HCT116 (cell line): ENCODE results near the gene EML2. TPM values are rescaled to one million over a fixed set of nuclear protein-coding genes. Genes with fewer than 3 reads are reported as not detected.
A peak's percentile ranks its signal among the peaks of the same experiment; 100 is the strongest.

Experiments used
- ATAC-seq: fragments of 200-7000 bp; cut with Tn5 transposase; 2 replicates; pipeline ENCODE4 v1.9.1; 2020; ENCODE audit warnings: mild to moderate bottlenecking, moderate library complexity
- Bru-seq: library from RNA; stranded (reverse); fragments of 400-500 nt; gene quantifications from one replicate; lab custom pipeline; 2021; lab: Mats Ljungman, UMichigan
- BruChase-seq, 2 experiments: library from RNA; stranded (reverse); fragments of 400-500 nt; gene quantifications; one replicate each; lab custom pipeline; 2021; lab: Mats Ljungman, UMichigan
- BruUV-seq: library from RNA; stranded (reverse); fragments of 400-500 nt; replicated peaks from 2 replicates; lab custom pipeline; 2021; lab: Mats Ljungman, UMichigan
- CTCF ChIA-PET: fragments of 300-600 bp; sonication (Branson Sonifier 250); formaldehyde crosslinking; loops from one replicate; lab custom pipeline; 2021; ENCODE audit warnings: antibody characterized with exemption; lab: Charles Lee
- POLR2A ChIA-PET: fragments of 300-600, 350-600 bp; sonication (Branson Sonifier 250); formaldehyde crosslinking; loops from one replicate; lab custom pipeline; 2021; ENCODE audit warnings: antibody characterized with exemption; lab: Charles Lee
- RAD21 ChIA-PET, 2 experiments: fragments of 300-600 bp; sonication (Branson Sonifier 250); formaldehyde crosslinking; loops; one replicate each; lab custom pipeline; 2023; ENCODE audit warnings: low total read pairs in 2 of 2; ENCODE audit not compliant: uncharacterized antibody in 2 of 2, unreplicated experiment in 2 of 2, low non-redundant PET in 1 of 2; lab: Charles Lee
- DNase-seq: peaks from one replicate; pipeline ENCODE4 v3.0.0-alpha.2; 2010; ENCODE audit warnings: low read depth, low spot score
- H2AFZ ChIP-seq: fragments of 200-600 bp; shearing (Covaris generic), sonication (generic); 2 replicates; pipeline ENCODE4 v1.6.1; 2017; ENCODE audit warnings: low read depth, mixed run types, mixed read lengths, antibody characterized with exemption, low read length; ENCODE audit not compliant: poor library complexity, severe bottlenecking
- H3K27ac ChIP-seq: 2 replicates; pipeline ENCODE4 v1.5.1; 2012; ENCODE audit warnings: low read depth, low read length
- H3K27me3 ChIP-seq: fragments of 200-600 bp; sonication (generic); 2 replicates; pipeline ENCODE4 v1.6.1; 2016; ENCODE audit warnings: mixed run types, low read length, mixed read lengths; ENCODE audit not compliant: insufficient read depth
- H3K36me3 ChIP-seq, 2 experiments: fragments of 200-500 bp in 1 of 2; fragments of 200-600 bp in 1 of 2; sonication (Bioruptor generic) in 1 of 2; sonication (generic) in 1 of 2; 2 replicates each; pipeline versions ENCODE4 v1.5.1 to v1.6.1; 2014 to 2016; ENCODE audit warnings: low read length in 2 of 2, inconsistent platforms in 1 of 2, mixed read lengths in 1 of 2, mixed run types in 1 of 2; ENCODE audit not compliant: insufficient read depth in 2 of 2, control insufficient read depth in 1 of 2
- H3K4me1 ChIP-seq, 2 experiments: fragments of 200-600 bp in 1 of 2; sonication (generic) in 1 of 2; 2 replicates each; pipeline versions ENCODE4 v1.5.1 to v1.6.1; 2012 to 2017; ENCODE audit warnings: low read length in 2 of 2, inconsistent platforms in 1 of 2, mild to moderate bottlenecking in 1 of 2, mixed read lengths in 1 of 2, mixed run types in 1 of 2, moderate library complexity in 1 of 2; ENCODE audit not compliant: insufficient read depth in 2 of 2, control insufficient read depth in 1 of 2
- H3K4me2 ChIP-seq: fragments of 200-600 bp; sonication (generic); 2 replicates; pipeline ENCODE4 v1.6.1; 2017; ENCODE audit warnings: mixed run types, low read length, mixed read lengths
- H3K4me3 ChIP-seq, 2 experiments: fragments of 200-600 bp in 1 of 2; sonication (generic) in 1 of 2; replicated peaks in 1 of 2; 2 replicates each; pipeline ENCODE4 v1.5.1; 2011 to 2016; ENCODE audit warnings: low read length in 2 of 2, control low read depth in 1 of 2, low read depth in 1 of 2, mild to moderate bottlenecking in 1 of 2, mixed read lengths in 1 of 2, mixed run types in 1 of 2
- H3K79me2 ChIP-seq: fragments of 200-600 bp; sonication (generic); 2 replicates; pipeline ENCODE4 v1.6.1; 2017; ENCODE audit warnings: mild to moderate bottlenecking, mixed run types, low read length, moderate library complexity, mixed read lengths; ENCODE audit not compliant: insufficient read depth
- H3K9ac ChIP-seq: fragments of 200-600 bp; sonication (generic); 2 replicates; pipeline ENCODE4 v1.6.1; 2016; ENCODE audit warnings: low read length, mixed read lengths
- H3K9me2 ChIP-seq: fragments of 200-600 bp; sonication (generic), shearing (Covaris generic); 2 replicates; pipeline ENCODE4 v1.6.1; 2017; ENCODE audit warnings: mixed run types, mild to moderate bottlenecking, moderate library complexity; ENCODE audit not compliant: insufficient read depth
- H3K9me3 ChIP-seq, 2 experiments: fragments of 200-500 bp in 1 of 2; fragments of 200-600 bp in 1 of 2; sonication (Bioruptor generic) in 1 of 2; sonication (generic) in 1 of 2; 2 replicates each; pipeline ENCODE4 v1.6.1; 2014 to 2017; ENCODE audit warnings: low read length in 2 of 2, mixed read lengths in 2 of 2, inconsistent platforms in 1 of 2, low read depth in 1 of 2, mild to moderate bottlenecking in 1 of 2, mixed run types in 1 of 2, moderate library complexity in 1 of 2; ENCODE audit not compliant: control insufficient read depth in 1 of 2, insufficient read depth in 1 of 2
- H4K20me1 ChIP-seq: fragments of 200-600 bp; sonication (generic), shearing (Covaris generic); 2 replicates; pipeline ENCODE4 v1.6.1; 2017; ENCODE audit warnings: mixed run types, mild to moderate bottlenecking, moderate library complexity; ENCODE audit not compliant: insufficient read depth
- ATF3 ChIP-seq: IDR thresholded peaks from 2 replicates; pipeline ENCODE4 v1.6.1; 2012
- CBX3 ChIP-seq: IDR thresholded peaks from 2 replicates; pipeline ENCODE4 v1.6.1; 2012; ENCODE audit warnings: low read depth
- CEBPB ChIP-seq: IDR thresholded peaks from 2 replicates; pipeline ENCODE4 v1.6.1; 2012; ENCODE audit warnings: low read depth
- CTCF ChIP-seq, 3 experiments: fragments of 200-600 bp in 1 of 3; sonication (generic) in 1 of 3; IDR thresholded peaks in 2 of 3; conservative IDR thresholded peaks in 1 of 3; 2 replicates each; pipeline ENCODE4 v1.5.1; 2012 to 2017; ENCODE audit warnings: low read depth in 2 of 3, low read length in 2 of 3, antibody characterized with exemption in 1 of 3, borderline replicate concordance in 1 of 3, control low read depth in 1 of 3, mild to moderate bottlenecking in 1 of 3, mixed read lengths in 1 of 3, mixed run types in 1 of 3, moderate library complexity in 1 of 3; ENCODE audit not compliant: insufficient read depth in 1 of 3
- EGR1 ChIP-seq: IDR thresholded peaks from 2 replicates; pipeline ENCODE4 v1.6.1; 2012; ENCODE audit warnings: low read depth
- ELF1 ChIP-seq: IDR thresholded peaks from 2 replicates; pipeline ENCODE4 v1.6.1; 2012; ENCODE audit warnings: low read depth, borderline replicate concordance
- EZH2phosphoT487 ChIP-seq: fragments of 200-600 bp; IDR thresholded peaks from 2 replicates; pipeline ENCODE4 v1.6.1; 2018; ENCODE audit warnings: antibody characterized with exemption, borderline replicate concordance
- FOSL1 ChIP-seq: IDR thresholded peaks from 2 replicates; pipeline ENCODE4 v1.6.1; 2012; ENCODE audit warnings: low read depth
- JUND ChIP-seq: IDR thresholded peaks from 2 replicates; pipeline ENCODE4 v1.6.1; 2012
- POLR2AphosphoS5 ChIP-seq: IDR thresholded peaks from 2 replicates; pipeline ENCODE4 v1.6.1; 2011; ENCODE audit warnings: mild to moderate bottlenecking, low read depth, low read length, moderate library complexity
- RAD21 ChIP-seq: IDR thresholded peaks from 2 replicates; pipeline ENCODE4 v1.6.1; 2012; ENCODE audit warnings: low read depth, mild to moderate bottlenecking
- SP1 ChIP-seq: IDR thresholded peaks from 2 replicates; pipeline ENCODE4 v1.6.1; 2012; ENCODE audit warnings: low read depth
- SRF ChIP-seq: IDR thresholded peaks from 2 replicates; pipeline ENCODE4 v1.6.1; 2012; ENCODE audit warnings: low read depth
- TCF7L2 ChIP-seq: IDR thresholded peaks from 2 replicates; pipeline ENCODE4 v1.7.0; 2011; ENCODE audit warnings: borderline replicate concordance, inconsistent platforms; ENCODE audit not compliant: insufficient read depth, insufficient read length; ENCODE audit errors: extremely low read depth
- YY1 ChIP-seq: IDR thresholded peaks from 2 replicates; pipeline ENCODE4 v1.6.1; 2011; ENCODE audit warnings: low read length, low read depth, moderate library complexity, mild to moderate bottlenecking; ENCODE audit not compliant: insufficient replicate concordance; ENCODE audit errors: extremely low read depth
- ZFX ChIP-seq: fragments of 450-650 bp; IDR thresholded peaks from 2 replicates; pipeline ENCODE4 v1.6.1; 2017
- intact Hi-C: fragments of 100-400 bp; cut with micrococcal nuclease; formaldehyde crosslinking; loops from 2 replicates; pipeline ENCODE4 v1.10.0; 2022
- long read RNA-seq: library from polyadenylated mRNA; unstranded; transcript quantifications from one replicate; pipeline ENCODE4 v2.0.0, GENCODE V29; 2021; ENCODE audit not compliant: unreplicated experiment
- polyA plus RNA-seq: library from polyadenylated mRNA; unstranded; fragments of >200 nt; gene quantifications from 2 replicates; pipeline ENCODE4 v1.2.1, GENCODE V29; 2012; ENCODE audit warnings: missing spikeins
- total RNA-seq: library from RNA; stranded (reverse); gene quantifications from one replicate; pipeline ENCODE4 v1.2.1, GENCODE V29; 2021; ENCODE audit not compliant: unreplicated experiment
- TF ChIP-seq, protein P1 (sequence below): IDR thresholded peaks from 2 replicates; pipeline ENCODE4 v1.6.1; 2012

The EML2 gene, protein sequence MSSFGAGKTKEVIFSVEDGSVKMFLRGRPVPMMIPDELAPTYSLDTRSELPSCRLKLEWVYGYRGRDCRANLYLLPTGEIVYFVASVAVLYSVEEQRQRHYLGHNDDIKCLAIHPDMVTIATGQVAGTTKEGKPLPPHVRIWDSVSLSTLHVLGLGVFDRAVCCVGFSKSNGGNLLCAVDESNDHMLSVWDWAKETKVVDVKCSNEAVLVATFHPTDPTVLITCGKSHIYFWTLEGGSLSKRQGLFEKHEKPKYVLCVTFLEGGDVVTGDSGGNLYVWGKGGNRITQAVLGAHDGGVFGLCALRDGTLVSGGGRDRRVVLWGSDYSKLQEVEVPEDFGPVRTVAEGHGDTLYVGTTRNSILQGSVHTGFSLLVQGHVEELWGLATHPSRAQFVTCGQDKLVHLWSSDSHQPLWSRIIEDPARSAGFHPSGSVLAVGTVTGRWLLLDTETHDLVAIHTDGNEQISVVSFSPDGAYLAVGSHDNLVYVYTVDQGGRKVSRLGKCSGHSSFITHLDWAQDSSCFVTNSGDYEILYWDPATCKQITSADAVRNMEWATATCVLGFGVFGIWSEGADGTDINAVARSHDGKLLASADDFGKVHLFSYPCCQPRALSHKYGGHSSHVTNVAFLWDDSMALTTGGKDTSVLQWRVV
- total RNA-seq: 131 TPM
- polyA plus RNA-seq: 132 and 168 TPM in 2 replicates
- Bru-seq, nascent RNA: percentile 65 among the genes with signal in this experiment
- percentile 74 among the genes with signal in this experiment for BruChase-seq, experiment 1, labeled RNA remaining after a 6-hour chase
- BruChase-seq, experiment 2, labeled RNA remaining after a 2-hour chase: percentile 67 among the genes with signal in this experiment
- long read RNA-seq, partial matches to known transcripts: 2 of 18 reads
- long read RNA-seq, other reads (novel, unspliced or antisense): 12 of 18 reads

DNA sequence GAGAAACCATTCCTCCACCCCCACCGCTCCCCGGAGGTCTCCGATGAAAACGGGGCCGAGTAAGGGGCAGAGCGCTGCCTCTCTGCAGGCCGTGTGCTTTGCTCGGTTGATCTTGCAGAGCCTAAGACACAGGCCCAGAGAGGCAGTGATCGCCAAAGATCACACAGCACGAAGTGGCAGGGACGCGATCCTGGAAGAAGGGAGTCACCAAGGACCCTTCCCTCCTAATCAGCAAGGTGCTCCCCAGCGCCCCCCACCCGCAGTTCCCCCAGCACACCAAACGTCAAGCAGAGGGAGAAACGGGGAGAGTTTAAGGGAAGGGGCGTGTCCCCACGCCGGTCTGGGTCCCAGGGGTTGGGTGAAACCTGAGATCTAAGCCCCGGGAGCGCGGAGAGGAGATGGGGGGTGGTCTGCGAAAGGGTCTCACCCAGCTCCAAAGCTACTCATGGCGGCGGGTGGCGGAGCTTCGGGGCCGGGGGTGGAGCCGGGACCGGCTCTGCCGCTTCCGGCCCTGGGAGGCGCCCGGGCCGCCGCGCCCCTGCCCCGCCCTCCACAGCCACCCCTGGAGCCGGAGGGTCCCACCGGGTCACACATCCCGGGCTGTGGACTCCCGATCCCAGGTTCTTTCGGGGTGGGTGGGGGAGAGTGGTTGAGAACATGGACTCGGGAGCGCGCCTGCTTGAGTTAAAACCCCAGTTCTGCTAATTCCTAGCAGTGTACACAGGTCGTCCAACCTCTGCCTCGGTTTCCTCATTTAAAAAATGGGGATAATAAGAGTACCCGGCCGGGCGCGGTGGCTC, at the start of gene EML2:
Gene EML2 (minus strand): TSS at position 468 of the 800 bp plus-strand sequence. CDS start 21 bp downstream, at position 447.
- POLR2A ChIA-PET: interaction anchor here (0.7 to 4.7 kb wide), 4 partner anchors 23 to 32 kb away, joined by 3 to 54 read pairs (median 8); no protein-coding TSS in a partner anchor
- Histone ChIP-seq H3K36me3 (no peaks in the 10 kb centered on the region), H3K4me1 (peaks cover 32 to 68% of the 10 kb centered on the region in 2 experiments), H3K27me3 (no peaks in the 10 kb centered on the region), H3K9me2 (no peaks in the 10 kb centered on the region), H2AFZ (no peak within 1 kb of the TSS), H3K79me2 (peaks cover 6% of the 10 kb centered on the region; the same call in 1 of the 2 replicates), H3K9ac (peak within 1 kb of the TSS; percentile 74), H3K4me2 (peak within 1 kb of the TSS; percentile 96), H4K20me1 (no peaks in the 10 kb centered on the region), H3K9me3 (no peaks in the 10 kb centered on the region), H3K27ac (peak within 1 kb of the TSS; percentile 79), H3K4me3 (peak within 1 kb of the TSS; percentile 75 to 91)
- RAD21 ChIA-PET: no interaction called here
- no peak for DNase-seq
- CTCF ChIA-PET: interaction anchor here (3.6 kb wide), 1 partner anchor 25 kb away, joined by 45 read pairs; no protein-coding TSS in a partner anchor
- intact Hi-C loops: no loop called here
- TF ChIP-seq EGR1 (no peak), TCF7L2 (no peak), CEBPB (no peak), RAD21 (no peak), ELF1 (no peak), EZH2phosphoT487 (no peak), SRF (no peak), POLR2AphosphoS5 (peak; percentile 50), JUND (no peak), ATF3 (no peak), YY1 (no peak), SP1 (no peak), CBX3 (no peak), FOSL1 (no peak), CTCF (IDR thresholded peaks at IDR 0.05 in 2 of 3, conservative IDR thresholded peaks at IDR 0.05 in 1 of 3; ENCODE audit: borderline replicate concordance in 1 of 3, insufficient read depth in 1 of 3, low read depth in 2 of 3, low read length in 2 of 3) (peak in 2 of 3 experiments; percentile 20 to 41; a peak in 2 of 6 replicates), ZFX (peak; percentile 23; the same call in 1 of the 2 replicates)
- TF ChIP-seq, protein P1, sequence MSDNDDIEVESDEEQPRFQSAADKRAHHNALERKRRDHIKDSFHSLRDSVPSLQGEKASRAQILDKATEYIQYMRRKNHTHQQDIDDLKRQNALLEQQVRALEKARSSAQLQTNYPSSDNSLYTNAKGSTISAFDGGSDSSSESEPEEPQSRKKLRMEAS: 0 out of 2 replicates have a peak, but pooled peaks have one; percentile 40
- ATAC-seq: peak; percentile 19; the same call in 1 of the 2 replicates
- BruUV-seq: no TSS peak
